SH-SY5Y (cell line): Measurements from ENCODE around the gene RGS21.

Experiments used
- GATA2 ChIP-seq: IDR thresholded peaks from 2 replicates; pipeline ENCODE4 v1.6.1; 2011; ENCODE audit warnings: mild to moderate bottlenecking, low read depth, low read length
- GATA3 ChIP-seq: IDR thresholded peaks from 2 replicates; pipeline ENCODE4 v1.6.1; 2011; ENCODE audit warnings: low read depth, mild to moderate bottlenecking, low read length, moderate library complexity

DNA sequence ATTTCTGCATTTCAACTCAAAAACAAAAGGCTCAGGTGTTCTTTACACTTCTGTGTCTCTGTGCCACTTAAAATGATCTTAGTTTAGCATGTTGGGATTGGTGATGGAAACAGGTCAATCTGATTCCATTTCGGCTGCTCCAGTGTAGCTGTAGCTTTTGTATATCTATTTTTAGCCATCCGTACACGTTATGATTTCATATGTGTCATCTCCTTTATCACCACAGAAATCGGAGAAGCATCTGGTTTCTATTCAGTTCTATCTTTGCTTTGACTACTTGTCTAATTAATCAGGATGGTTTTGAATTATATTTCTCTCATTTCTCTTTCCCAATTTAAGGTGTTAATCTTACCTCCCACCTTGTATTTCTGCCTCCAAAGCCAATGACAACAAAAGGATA is 41.1 kb downstream of the RGS21 start:
- TF ChIP-seq GATA2 (no peak), GATA3 (no peak)
